H9 (cell line): Measurements from ENCODE around the gene ARHGEF7. TPM values are rescaled to one million over a fixed set of nuclear protein-coding genes. Genes with fewer than 3 reads are reported as not detected.

ENCODE experiments used
- DNase-seq: peaks from one replicate; pipeline ENCODE4 v3.0.0-alpha.2; 2017
- H2AFZ ChIP-seq: one replicate; pipeline ENCODE4 v1.6.1; 2013; ENCODE audit warnings: mild to moderate bottlenecking, low read length, control low read depth, moderate library complexity
- H2AK5ac ChIP-seq: 2 replicates; pipeline ENCODE4 v1.6.1; 2013; ENCODE audit warnings: low read length, control low read depth, mixed read lengths; ENCODE audit not compliant: insufficient read length
- H2BK120ac ChIP-seq: one replicate; pipeline ENCODE4 v1.6.1; 2013; ENCODE audit warnings: low read depth, mild to moderate bottlenecking, low read length, control low read depth, inconsistent platforms; ENCODE audit not compliant: poor library complexity, severe bottlenecking
- H2BK12ac ChIP-seq: 2 replicates; pipeline ENCODE4 v1.6.1; 2013; ENCODE audit warnings: low read length, control low read depth, mixed read lengths, low read depth; ENCODE audit not compliant: insufficient read length
- H2BK15ac ChIP-seq: 2 replicates; pipeline ENCODE4 v1.6.1; 2013; ENCODE audit warnings: low read depth, low read length, control low read depth
- H2BK20ac ChIP-seq: one replicate; pipeline ENCODE4 v1.6.1; 2013; ENCODE audit warnings: low read depth, mild to moderate bottlenecking, low read length, control low read depth, inconsistent platforms; ENCODE audit not compliant: poor library complexity, severe bottlenecking
- H2BK5ac ChIP-seq: 2 replicates; pipeline ENCODE4 v1.6.1; 2013; ENCODE audit warnings: low read length, control low read depth, mixed read lengths; ENCODE audit not compliant: insufficient read length
- H3K14ac ChIP-seq: 2 replicates; pipeline ENCODE4 v1.6.1; 2013; ENCODE audit warnings: low read length, control low read depth; ENCODE audit not compliant: insufficient read depth
- H3K18ac ChIP-seq: 2 replicates; pipeline ENCODE4 v1.6.1; 2013; ENCODE audit warnings: low read depth, mild to moderate bottlenecking, mixed read lengths, low read length, control low read depth; ENCODE audit not compliant: insufficient read length
- H3K23ac ChIP-seq: 2 replicates; pipeline ENCODE4 v1.6.1; 2013; ENCODE audit warnings: low read length, control low read depth, mixed read lengths, low read depth; ENCODE audit not compliant: insufficient read length
- H3K23me2 ChIP-seq: 2 replicates; pipeline ENCODE4 v1.6.1; 2013; ENCODE audit warnings: low read depth, mild to moderate bottlenecking, mixed read lengths, low read length, control low read depth; ENCODE audit not compliant: insufficient read length, poor library complexity, severe bottlenecking
- H3K27ac ChIP-seq: 2 replicates; pipeline ENCODE4 v1.5.1; 2013; ENCODE audit warnings: low read length, control low read depth, mixed read lengths, low read depth; ENCODE audit not compliant: insufficient read length
- H3K27me3 ChIP-seq: 2 replicates; pipeline ENCODE4 v1.6.1; 2013; ENCODE audit warnings: low read length, control low read depth, inconsistent platforms; ENCODE audit not compliant: insufficient read depth
- H3K4ac ChIP-seq: 2 replicates; pipeline ENCODE4 v1.6.1; 2013; ENCODE audit warnings: low read depth, mild to moderate bottlenecking, control low read depth, inconsistent platforms, low read length, moderate library complexity
- H3K4me1 ChIP-seq: 2 replicates; pipeline ENCODE4 v1.6.1; 2013; ENCODE audit warnings: low read length, control low read depth, inconsistent platforms; ENCODE audit not compliant: insufficient read depth
- H3K4me2 ChIP-seq: 2 replicates; pipeline ENCODE4 v1.6.1; 2013; ENCODE audit warnings: low read length, control low read depth, mixed read lengths; ENCODE audit not compliant: insufficient read length, insufficient read depth
- H3K56ac ChIP-seq: 2 replicates; pipeline ENCODE4 v1.6.1; 2013; ENCODE audit warnings: low read depth, mild to moderate bottlenecking, mixed read lengths, low read length, control low read depth; ENCODE audit not compliant: insufficient read length
- H3K79me1 ChIP-seq: 2 replicates; pipeline ENCODE4 v1.6.1; 2013; ENCODE audit warnings: low read depth, mild to moderate bottlenecking, moderate library complexity, low read length, control low read depth, inconsistent platforms; ENCODE audit not compliant: insufficient read depth, poor library complexity, severe bottlenecking
- H3K79me2 ChIP-seq: 2 replicates; pipeline ENCODE4 v1.6.1; 2013; ENCODE audit warnings: low read length, control low read depth, inconsistent platforms; ENCODE audit not compliant: insufficient read depth
- H3K9ac ChIP-seq: 2 replicates; pipeline ENCODE4 v1.6.1; 2013; ENCODE audit warnings: low read length, control low read depth, mixed read lengths; ENCODE audit not compliant: insufficient read length; ENCODE audit errors: extremely low read depth
- H3K9me3 ChIP-seq: one replicate; pipeline ENCODE4 v1.6.1; 2013; ENCODE audit warnings: low read depth, low read length, inconsistent platforms; ENCODE audit not compliant: control insufficient read depth
- H3T11ph ChIP-seq: one replicate; pipeline ENCODE4 v1.6.1; 2013; ENCODE audit warnings: mild to moderate bottlenecking, low read length, control low read depth, inconsistent platforms
- H4K20me1 ChIP-seq: one replicate; pipeline ENCODE4 v1.6.1; 2013; ENCODE audit not compliant: control insufficient read depth, insufficient read length, insufficient read depth
- H4K5ac ChIP-seq: 2 replicates; pipeline ENCODE4 v1.6.1; 2013; ENCODE audit warnings: low read depth, mild to moderate bottlenecking, mixed read lengths, low read length, control low read depth; ENCODE audit not compliant: insufficient read length
- H4K8ac ChIP-seq: replicated peaks from 2 replicates; pipeline ENCODE4 v1.6.1; 2013; ENCODE audit warnings: low read length, control low read depth, mixed read lengths, low read depth; ENCODE audit not compliant: insufficient read length
- H4K91ac ChIP-seq: 2 replicates; pipeline ENCODE4 v1.6.1; 2013; ENCODE audit warnings: low read depth, mild to moderate bottlenecking, moderate library complexity, mixed read lengths, low read length, control low read depth; ENCODE audit not compliant: insufficient read length
- H3K27ac Mint-ChIP-seq, 3 experiments: 2 replicates in 2 of 3; 3 replicates in 1 of 3; pipeline ENCODE4 v1.8.0; 2020 to 2021; ENCODE audit warnings: mixed read lengths in 3 of 3, mild to moderate bottlenecking in 1 of 3, moderate library complexity in 1 of 3
- H3K27me3 Mint-ChIP-seq: 2 replicates; pipeline ENCODE4 v1.8.0; 2021; ENCODE audit warnings: low read depth, mild to moderate bottlenecking, moderate library complexity, mixed read lengths
- H3K36me3 Mint-ChIP-seq, 3 experiments: 2 replicates in 2 of 3; 3 replicates in 1 of 3; pipeline ENCODE4 v1.8.0; 2020 to 2021; ENCODE audit warnings: low read depth in 3 of 3, mixed read lengths in 3 of 3; ENCODE audit not compliant: insufficient read depth in 1 of 3
- H3K4me1 Mint-ChIP-seq, 2 experiments: 2 replicates each; pipeline ENCODE4 v1.8.0; 2020; ENCODE audit warnings: mixed read lengths in 2 of 2
- H3K4me3 Mint-ChIP-seq, 2 experiments: 2 replicates in 1 of 2; 3 replicates in 1 of 2; pipeline ENCODE4 v1.8.0; 2020 to 2021; ENCODE audit warnings: mild to moderate bottlenecking in 2 of 2, mixed read lengths in 2 of 2, moderate library complexity in 1 of 2
- H3K9me3 Mint-ChIP-seq, 2 experiments: 2 replicates in 1 of 2; 3 replicates in 1 of 2; pipeline ENCODE4 v1.8.0; 2020; ENCODE audit warnings: mild to moderate bottlenecking in 2 of 2, mixed read lengths in 2 of 2, moderate library complexity in 1 of 2
- WGBS: extraction: QIAGEN DNeasy Blood & Tissue Kit; methylation state at CpG from one replicate; pipeline ENCODE4 v1.1.7; 2013; ENCODE audit warnings: missing lambda C conversion rate, low lambda C conversion rate, mixed read lengths; ENCODE audit not compliant: insufficient read length; ENCODE audit errors: extremely low coverage; 5-methylcytosine and 5-hydroxymethylcytosine counted together
- total RNA-seq: library from RNA; stranded (reverse); gene quantifications from 2 replicates; pipeline ENCODE4 v1.2.1, GENCODE V29; 2021
- TF ChIP-seq, protein P1 (sequence below): fragments of 200-600 bp; sonication (generic); conservative IDR thresholded peaks from 3 replicates; pipeline ENCODE4 v1.8.0; 2021; ENCODE audit warnings: antibody characterized with exemption, mild to moderate bottlenecking

ARHGEF7 gene
- total RNA-seq, 1 experiment from 2014 or later, result 51.9 TPM

DNA sequence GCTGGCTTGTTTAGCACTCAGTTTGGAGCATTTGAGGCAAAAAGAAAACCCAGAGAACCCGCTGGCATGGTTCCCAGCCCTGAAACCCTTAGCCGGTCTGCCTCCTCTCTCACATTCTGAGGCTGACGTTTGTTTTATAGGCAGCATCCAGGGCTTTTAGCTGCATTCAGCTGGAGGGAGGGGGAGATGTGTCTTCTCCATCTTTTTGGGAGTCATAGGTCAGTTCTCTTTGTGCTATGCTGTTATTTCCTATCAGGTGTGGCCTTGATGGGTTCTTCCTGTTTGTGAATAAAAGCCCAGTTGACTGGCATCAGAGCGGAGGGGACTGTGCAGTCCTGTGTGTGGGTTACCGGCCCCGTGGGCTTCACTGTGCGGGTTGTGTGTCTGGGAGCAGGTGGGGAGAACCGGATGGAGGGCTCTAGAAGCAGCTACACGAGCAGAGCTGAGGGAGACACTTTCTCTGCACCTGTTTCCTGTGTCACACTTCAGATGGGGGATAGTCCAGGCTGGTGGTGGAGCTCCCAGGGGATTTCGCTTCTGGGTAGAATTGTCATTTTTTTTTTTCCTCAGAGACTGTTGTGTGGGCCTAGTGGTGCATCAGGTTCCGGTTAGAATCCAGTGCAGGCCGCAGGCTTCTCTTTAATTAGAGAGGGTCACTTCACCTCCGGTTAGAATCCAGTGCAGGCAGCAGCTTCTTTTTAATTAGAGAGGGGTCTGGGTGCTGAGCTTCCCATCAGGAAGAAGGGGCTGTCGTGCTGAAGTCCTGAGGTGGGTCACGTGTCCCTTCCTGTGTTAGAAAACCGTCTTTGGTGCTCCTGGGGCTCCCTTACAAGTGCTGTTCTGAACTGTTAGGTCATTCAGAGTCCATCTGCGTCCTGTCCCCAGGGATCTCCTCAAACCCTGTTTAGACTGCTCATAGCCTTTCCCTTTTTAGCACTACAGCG is 69.6 kb downstream of the ARHGEF7 start:
- TF ChIP-seq, protein P1, sequence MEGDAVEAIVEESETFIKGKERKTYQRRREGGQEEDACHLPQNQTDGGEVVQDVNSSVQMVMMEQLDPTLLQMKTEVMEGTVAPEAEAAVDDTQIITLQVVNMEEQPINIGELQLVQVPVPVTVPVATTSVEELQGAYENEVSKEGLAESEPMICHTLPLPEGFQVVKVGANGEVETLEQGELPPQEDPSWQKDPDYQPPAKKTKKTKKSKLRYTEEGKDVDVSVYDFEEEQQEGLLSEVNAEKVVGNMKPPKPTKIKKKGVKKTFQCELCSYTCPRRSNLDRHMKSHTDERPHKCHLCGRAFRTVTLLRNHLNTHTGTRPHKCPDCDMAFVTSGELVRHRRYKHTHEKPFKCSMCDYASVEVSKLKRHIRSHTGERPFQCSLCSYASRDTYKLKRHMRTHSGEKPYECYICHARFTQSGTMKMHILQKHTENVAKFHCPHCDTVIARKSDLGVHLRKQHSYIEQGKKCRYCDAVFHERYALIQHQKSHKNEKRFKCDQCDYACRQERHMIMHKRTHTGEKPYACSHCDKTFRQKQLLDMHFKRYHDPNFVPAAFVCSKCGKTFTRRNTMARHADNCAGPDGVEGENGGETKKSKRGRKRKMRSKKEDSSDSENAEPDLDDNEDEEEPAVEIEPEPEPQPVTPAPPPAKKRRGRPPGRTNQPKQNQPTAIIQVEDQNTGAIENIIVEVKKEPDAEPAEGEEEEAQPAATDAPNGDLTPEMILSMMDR, result no peak
- no CpG with 5 or more reads among the region's 18 CpGs for WGBS
- Histone ChIP-seq H3K4me2 (no peak overlapping the region), H3K27ac (no peak overlapping the region), H3K4ac (no peak overlapping the region), H4K5ac (no peak overlapping the region), H2BK120ac (no peak overlapping the region), H2AK5ac (no peak overlapping the region), H3K79me1 (peaks cover 15% of the 10 kb centered on the region), H3K9me3 (no peaks in the 10 kb centered on the region), H4K91ac (no peak overlapping the region), H4K8ac (no peak overlapping the region), H4K20me1 (no peaks in the 10 kb centered on the region), H2BK20ac (no peak overlapping the region), H3K23me2 (peaks cover 3% of the 10 kb centered on the region), H3K27me3 (no peaks in the 10 kb centered on the region), H3K18ac (no peak overlapping the region), H2AFZ (no peak overlapping the region), H2BK15ac (no peak overlapping the region), H3K4me1 (peaks cover 2% of the 10 kb centered on the region; the same call in 1 of the 2 replicates), H3K79me2 (peaks cover 40% of the 10 kb centered on the region; the same call in 1 of the 2 replicates), H2BK5ac (no peak overlapping the region), H3K23ac (no peak overlapping the region), H2BK12ac (no peak overlapping the region), H3T11ph (no peak overlapping the region), H3K56ac (no peak overlapping the region), H3K9ac (no peak overlapping the region), H3K14ac (no peak overlapping the region)
- no peak for DNase-seq
- Mint-ChIP-seq H3K27ac (peak overlapping the region; percentile 12 to 76 (median 67); a peak in 4 of 7 replicates), H3K4me3 (no peak overlapping the region), H3K27me3 (no peaks in the 10 kb centered on the region; the same call in 1 of the 2 replicates), H3K9me3 (no peaks in the 10 kb centered on the region; a peak in 2 of 5 replicates), H3K36me3 (peaks cover 9 to 12% (median 10%) of the 10 kb centered on the region in 3 experiments), H3K4me1 (peaks cover 31 to 34% of the 10 kb centered on the region in 2 experiments)
